HK-2 (cell line): Measurements from ENCODE around the gene PCDHGA8.
"Not testable (repeated sequence)": the region's sequence is repeated elsewhere in the genome, so short reads cannot be mapped to it uniquely, and the experiment has no call there.

Experiments used
- DNase-seq: peaks from one replicate; pipeline ENCODE4 v3.0.0-alpha.2; 2018; ENCODE audit not compliant: unreplicated experiment

PCDHGA8 gene

DNA sequence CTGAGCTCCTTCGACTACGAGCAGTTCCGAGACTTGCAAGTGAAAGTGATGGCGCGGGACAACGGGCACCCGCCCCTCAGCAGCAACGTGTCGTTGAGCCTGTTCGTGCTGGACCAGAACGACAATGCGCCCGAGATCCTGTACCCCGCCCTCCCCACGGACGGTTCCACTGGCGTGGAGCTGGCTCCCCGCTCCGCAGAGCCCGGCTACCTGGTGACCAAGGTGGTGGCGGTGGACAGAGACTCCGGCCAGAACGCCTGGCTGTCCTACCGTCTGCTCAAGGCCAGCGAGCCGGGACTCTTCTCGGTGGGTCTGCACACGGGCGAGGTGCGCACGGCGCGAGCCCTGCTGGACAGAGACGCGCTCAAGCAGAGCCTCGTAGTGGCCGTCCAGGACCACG lies 39.9 kb downstream of the PCDHGA8 start:
- not testable (repeated sequence) for DNase-seq

GRCh38 chr5:141432726-141433125 lies 40.3 kb downstream of the PCDHGA8 start:
- DNase-seq, result not testable (repeated sequence)

GRCh38 chr5:141434006-141434405 lies 41.6 kb downstream of the PCDHGA8 start:
- DNase-seq, result no peak

- no peak for DNase-seq
Observed at GRCh38 chr5:141437221-141437620, 44.8 kb downstream of the PCDHGA8 start.

- DNase-seq, result no peak
Observed at GRCh38 chr5:141439411-141440141, 47.1 kb downstream of the PCDHGA8 start.

- no peak for DNase-seq
Observed at GRCh38 chr5:141440341-141440740, 47.9 kb downstream of the PCDHGA8 start.

DNA sequence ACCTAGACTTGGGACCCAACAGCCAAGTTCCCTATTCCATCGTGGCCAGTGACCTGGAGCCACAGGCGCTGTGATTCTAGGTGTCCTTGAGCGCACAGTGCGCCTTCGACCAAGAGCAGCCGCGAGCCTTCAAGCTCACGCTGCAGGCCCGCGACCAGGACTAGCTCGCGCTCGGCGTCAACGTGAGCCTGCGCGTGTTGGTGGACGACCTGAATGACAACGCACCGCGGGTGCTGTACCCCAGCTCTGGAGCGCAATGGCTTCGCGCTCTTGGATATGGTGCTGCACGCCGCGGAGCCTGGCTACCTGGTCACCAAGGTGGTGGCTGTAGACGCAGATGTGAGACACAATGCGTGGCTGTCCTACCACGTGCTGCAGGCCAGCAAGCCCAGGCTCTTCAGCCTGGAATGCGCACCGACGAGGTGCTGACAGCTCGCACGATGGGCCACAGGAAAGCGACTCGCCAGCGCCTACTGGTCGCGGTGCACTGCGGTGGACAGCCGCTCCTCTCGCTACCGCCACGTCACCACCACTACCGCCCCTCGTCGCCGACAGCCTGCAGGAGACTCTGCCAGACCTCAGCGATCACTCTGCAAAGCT lies 49.2 kb downstream of the PCDHGA8 start:
- DNase-seq, result no peak
